ENCODE data around the gene CCDC83. TPM values are rescaled to one million over a fixed set of nuclear protein-coding genes. Genes with fewer than 3 reads are reported as not detected.
"Not testable (repeated sequence)": the region's sequence is repeated elsewhere in the genome, so short reads cannot be mapped to it uniquely, and the experiment has no call there.

The CCDC83 gene
- total RNA-seq, 2 experiments from 2014 or later: not detected

DNA sequence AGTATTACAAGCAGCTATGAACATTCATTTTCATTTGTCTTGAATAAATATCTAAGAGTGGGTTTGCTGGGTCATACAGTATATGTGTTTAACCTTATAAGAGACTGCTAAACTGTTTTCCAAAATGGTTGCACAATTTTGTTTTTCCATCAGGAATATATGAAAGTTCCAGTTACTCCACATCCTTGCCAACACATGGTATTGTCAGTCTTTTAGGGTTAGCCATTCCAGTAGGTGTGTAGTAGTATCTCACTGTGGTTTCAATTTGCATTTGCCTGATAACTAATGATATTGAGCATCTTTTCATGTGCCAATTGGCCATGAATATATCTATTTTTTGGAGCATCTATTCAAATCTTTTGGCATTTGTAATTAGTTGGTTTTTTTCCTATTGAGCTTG is 7.7 kb upstream of the CCDC83 start:
- Mint-ChIP-seq H3K4me3 (no peak overlapping the region), H3K27ac (no peak overlapping the region), H3K36me3 (ENCODE audit: low read depth) (peaks cover 8% of the 10 kb centered on the region), H3K9me3 (peaks cover 3% of the 10 kb centered on the region), H3K27me3 (no peaks in the 10 kb centered on the region), H3K4me1 (ENCODE audit: low read depth) (peaks cover 7% of the 10 kb centered on the region)
- TF ChIP-seq CTCF (IDR thresholded peaks at IDR 0.05): no peak
- intact Hi-C loops (cut with micrococcal nuclease): no loop called here
- no peak for ATAC-seq
- no peak for DNase-seq
- CTCF ChIA-PET: no interaction called here
- POLR2A ChIA-PET: no interaction called here

- Mint-ChIP-seq H3K9me3 (peaks cover 3% of the 10 kb centered on the region), H3K27ac (no peak overlapping the region), H3K36me3 (ENCODE audit: low read depth) (peaks cover 9% of the 10 kb centered on the region), H3K27me3 (no peaks in the 10 kb centered on the region), H3K4me1 (ENCODE audit: low read depth) (peaks cover 7% of the 10 kb centered on the region), H3K4me3 (no peak overlapping the region)
- ChIA-PET CTCF (no interaction called here), POLR2A (no interaction called here)
- TF ChIP-seq CTCF (IDR thresholded peaks at IDR 0.05): no peak
- intact Hi-C loops (cut with micrococcal nuclease): no loop called here
- DNase-seq: no peak
- ATAC-seq: no peak
Measured at GRCh38 chr11:85848006-85848405, 7.2 kb upstream of the CCDC83 start.

- ChIA-PET POLR2A (no interaction called here), CTCF (no interaction called here)
- Mint-ChIP-seq H3K4me1 (ENCODE audit: low read depth) (peaks cover 7% of the 10 kb centered on the region), H3K27me3 (no peaks in the 10 kb centered on the region), H3K36me3 (ENCODE audit: low read depth) (peaks cover 11% of the 10 kb centered on the region), H3K9me3 (peaks cover 5% of the 10 kb centered on the region), H3K4me3 (no peak overlapping the region), H3K27ac (no peak overlapping the region)
- intact Hi-C loops (cut with micrococcal nuclease): no loop called here
- no peak for TF ChIP-seq CTCF (IDR thresholded peaks at IDR 0.05)
- no peak for ATAC-seq
- DNase-seq: no peak
Measured at GRCh38 chr11:85848556-85848955, 6.6 kb upstream of the CCDC83 start.

- Mint-ChIP-seq H3K4me1 (ENCODE audit: low read depth) (peaks cover 10% of the 10 kb centered on the region), H3K36me3 (ENCODE audit: low read depth) (peaks cover 11% of the 10 kb centered on the region)
- intact Hi-C loops (cut with micrococcal nuclease): loop anchor here (10.0 kb wide), 2 partner anchors 352 to 442 kb away; no protein-coding TSS in a partner anchor
- POLR2A ChIA-PET, H3K27me3 Mint-ChIP-seq, ATAC-seq, DNase-seq, CTCF ChIA-PET, H3K27ac Mint-ChIP-seq, H3K4me3 Mint-ChIP-seq, H3K9me3 Mint-ChIP-seq: not testable (repeated sequence)
Measured at GRCh38 chr11:85852754-85853153, 2.4 kb upstream of the CCDC83 start.

GRCh38 chr11:85853541-85853940 is 1.6 kb upstream of the CCDC83 start:
- DNase-seq, H3K27me3 Mint-ChIP-seq, ATAC-seq, H3K27ac Mint-ChIP-seq, H3K9me3 Mint-ChIP-seq: not testable (repeated sequence)
- ChIA-PET CTCF (interaction anchor here (2.0 kb wide), 1 partner anchor 11 kb away, joined by 15 read pairs; no protein-coding TSS in a partner anchor), POLR2A (interaction anchor here (1.2 kb wide), 1 partner anchor 10 kb away, joined by 3 read pairs; no protein-coding TSS in a partner anchor)
- peak overlapping the region; percentile 89 for H3K4me3 Mint-ChIP-seq
- intact Hi-C loops (cut with micrococcal nuclease): loop anchor here (10.0 kb wide), 2 partner anchors 351 to 441 kb away; no protein-coding TSS in a partner anchor
- H3K4me1 Mint-ChIP-seq (ENCODE audit: low read depth): peaks cover 10% of the 10 kb centered on the region
- H3K36me3 Mint-ChIP-seq (ENCODE audit: low read depth): peaks cover 11% of the 10 kb centered on the region

GRCh38 chr11:85854212-85854556 is 999 bp upstream of the CCDC83 start:
- ATAC-seq (no peak), DNase-seq (no peak)
- intact Hi-C loops (cut with micrococcal nuclease): loop anchor here (10.0 kb wide), 2 partner anchors 351 to 441 kb away; no protein-coding TSS in a partner anchor
- ChIA-PET POLR2A (interaction anchor here (0.9 to 1.2 kb wide), 3 partner anchors 9 to 186 kb away, joined by 3 to 4 read pairs (median 4); no protein-coding TSS in a partner anchor), CTCF (interaction anchor here (0.6 to 2.1 kb wide), 49 partner anchors 8 to 838 kb away, joined by 3 to 29 read pairs (median 4); partner anchors contain the start of genes HIKESHI and PICALM)
- Mint-ChIP-seq H3K4me1 (ENCODE audit: low read depth) (peaks cover 10% of the 10 kb centered on the region), H3K4me3 (peak overlapping the region; percentile 89), H3K36me3 (ENCODE audit: low read depth) (peaks cover 11% of the 10 kb centered on the region), H3K9me3 (peaks cover 5% of the 10 kb centered on the region), H3K27me3 (no peaks in the 10 kb centered on the region), H3K27ac (peak overlapping the region; percentile 93)
- no peak for TF ChIP-seq CTCF (IDR thresholded peaks at IDR 0.05)

All from activated CD8-positive, alpha-beta T cell treated with anti-CD3 and anti-CD28 coated beads for 36 hours (primary cell).